Right kidney (tissue), 1 donor: ENCODE results near the gene ENAH.
"Not testable (repeated sequence)": the region's sequence is repeated elsewhere in the genome, so short reads cannot be mapped to it uniquely, and the experiment has no call there.

Experiments used
- DNase-seq: peaks from one replicate; pipeline ENCODE4 v3.0.0-alpha.2; 2016

Gene ENAH

GRCh38 chr1:225677350-225678124 lies 24.6 kb upstream of the ENAH start:
- peak; percentile 74 for DNase-seq

- DNase-seq, result no peak
Observed at GRCh38 chr1:225674381-225674780, 21.5 kb upstream of the ENAH start.

DNA sequence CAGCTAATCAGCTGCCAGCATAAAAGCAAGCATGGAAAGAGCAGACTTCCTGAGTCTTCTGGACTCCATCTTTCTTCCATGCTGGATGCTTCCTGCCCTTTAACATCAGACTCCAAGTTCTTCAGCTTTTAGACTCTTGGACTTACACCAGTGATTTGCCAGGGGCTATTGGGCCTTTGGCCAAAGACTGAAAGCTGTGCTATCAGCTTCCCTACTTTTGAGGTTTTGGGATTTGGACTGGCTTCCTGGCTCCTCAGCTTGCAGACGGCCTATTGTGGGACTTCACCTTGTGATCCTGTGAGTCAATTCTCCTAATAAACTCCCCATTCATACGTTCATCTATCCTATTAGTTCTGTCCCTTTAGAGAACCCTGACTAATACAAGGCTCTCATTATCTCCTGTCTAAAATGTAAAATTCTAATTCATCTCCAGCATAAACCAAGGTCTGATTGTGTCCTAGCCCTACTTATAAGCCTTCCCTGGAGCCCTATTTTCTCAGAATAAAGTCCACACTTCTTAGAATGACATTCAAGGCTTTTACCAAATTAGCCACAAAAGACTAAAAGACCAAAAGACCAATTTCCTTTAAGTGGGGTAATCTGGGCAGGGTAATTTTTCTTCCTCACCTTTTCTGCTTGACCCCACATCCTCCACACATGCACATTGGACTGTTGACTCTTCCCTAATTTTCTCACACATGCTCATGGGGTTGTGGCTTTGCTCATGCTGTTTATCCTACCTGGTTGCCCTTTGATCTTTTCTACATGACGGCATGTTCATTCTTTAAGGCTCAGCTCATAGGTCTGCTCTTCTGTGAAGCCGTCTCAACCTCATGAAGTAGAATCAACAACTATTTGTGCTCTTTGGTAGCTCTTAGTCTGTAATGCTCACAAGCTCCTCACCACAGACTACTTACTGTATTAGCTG lies 18.1 kb upstream of the ENAH start:
- DNase-seq, result no peak

- no peak for DNase-seq
Observed at GRCh38 chr1:225670356-225670755, 17.4 kb upstream of the ENAH start.

GRCh38 chr1:225668222-225668621 lies 15.3 kb upstream of the ENAH start:
- no peak for DNase-seq

GRCh38 chr1:225667362-225667761 lies 14.4 kb upstream of the ENAH start:
- DNase-seq, result no peak

GRCh38 chr1:225666495-225666894 lies 13.6 kb upstream of the ENAH start:
- DNase-seq, result no peak

DNA sequence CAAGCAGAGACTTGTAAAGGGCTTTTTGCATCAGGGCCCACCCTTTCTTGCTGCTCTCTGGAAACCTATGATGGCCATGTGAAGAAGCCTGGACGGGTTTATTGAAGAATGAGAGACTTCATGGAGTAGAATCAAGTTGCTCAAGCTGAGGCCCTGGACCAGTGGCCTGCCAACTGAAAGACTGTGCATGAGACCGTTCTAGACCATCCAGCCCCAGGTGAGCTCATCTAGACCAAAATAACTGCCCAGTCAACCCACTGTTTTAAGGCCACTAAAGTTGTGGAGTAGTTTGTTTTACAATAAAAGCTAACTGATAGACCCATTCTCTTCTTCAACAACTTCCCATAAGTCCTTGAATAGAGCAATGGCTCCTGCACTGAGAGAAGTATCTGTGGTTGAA lies 11.8 kb upstream of the ENAH start:
- no peak for DNase-seq

DNA sequence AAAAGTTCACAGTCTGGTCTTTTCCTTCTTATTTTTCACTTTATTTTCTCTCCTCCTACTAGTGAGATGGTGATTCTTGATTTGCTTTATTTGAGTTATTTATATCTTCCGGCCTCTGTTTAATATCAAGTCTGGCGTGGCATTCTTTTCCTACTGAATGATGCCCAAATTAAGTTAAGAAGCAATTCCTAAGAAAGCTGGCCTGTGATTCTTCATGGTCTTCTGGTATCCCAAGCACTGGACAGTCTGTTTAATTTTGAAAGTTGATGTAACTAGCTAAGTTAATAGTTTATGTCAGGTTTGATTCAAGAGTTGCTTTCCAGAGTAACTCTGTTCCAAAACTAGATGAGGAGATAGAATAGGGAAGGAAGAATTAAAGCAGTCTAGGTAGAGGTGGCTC lies 9.2 kb upstream of the ENAH start:
- DNase-seq, result no peak

DNA sequence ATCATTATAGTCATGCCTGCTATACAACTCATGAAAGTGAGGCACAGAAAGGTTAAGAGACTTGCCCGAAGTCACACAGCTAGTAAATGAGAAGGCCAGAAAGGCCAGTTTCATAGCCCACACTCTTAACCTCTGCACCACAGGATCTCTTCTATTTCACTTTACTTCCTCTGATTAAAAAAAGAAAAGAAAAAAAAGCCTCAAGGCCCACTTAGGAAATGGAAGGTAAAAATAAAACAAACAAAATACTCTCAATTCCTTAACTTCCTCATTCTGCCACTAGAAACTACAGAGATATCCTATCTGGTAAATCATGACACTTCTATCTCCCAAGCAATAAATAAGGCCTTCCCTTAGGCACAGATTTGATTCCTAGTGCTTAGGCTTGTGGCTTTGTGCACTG lies 7.6 kb upstream of the ENAH start:
- no peak for DNase-seq

DNA sequence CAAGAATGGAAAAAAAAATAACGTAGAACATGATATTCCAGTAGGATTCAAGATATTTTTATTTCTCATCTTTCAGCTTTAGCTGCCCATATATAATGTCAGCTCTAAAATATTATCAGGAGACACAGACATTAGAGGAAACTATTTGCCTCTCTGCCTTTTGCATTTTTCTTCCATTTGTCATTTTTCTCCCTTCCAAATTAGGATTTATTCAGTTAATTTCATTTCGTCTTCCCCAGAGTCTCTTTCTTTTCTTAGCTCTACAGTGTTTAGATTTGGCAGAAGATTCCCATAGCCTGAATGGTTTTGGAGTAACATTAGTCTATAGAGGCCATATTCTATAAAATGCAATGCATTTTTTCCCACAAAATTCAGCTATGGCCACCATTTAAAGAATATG lies 5.1 kb upstream of the ENAH start:
- no peak for DNase-seq

GRCh38 chr1:225657462-225657989 lies 4.6 kb upstream of the ENAH start:
- no peak for DNase-seq

DNA sequence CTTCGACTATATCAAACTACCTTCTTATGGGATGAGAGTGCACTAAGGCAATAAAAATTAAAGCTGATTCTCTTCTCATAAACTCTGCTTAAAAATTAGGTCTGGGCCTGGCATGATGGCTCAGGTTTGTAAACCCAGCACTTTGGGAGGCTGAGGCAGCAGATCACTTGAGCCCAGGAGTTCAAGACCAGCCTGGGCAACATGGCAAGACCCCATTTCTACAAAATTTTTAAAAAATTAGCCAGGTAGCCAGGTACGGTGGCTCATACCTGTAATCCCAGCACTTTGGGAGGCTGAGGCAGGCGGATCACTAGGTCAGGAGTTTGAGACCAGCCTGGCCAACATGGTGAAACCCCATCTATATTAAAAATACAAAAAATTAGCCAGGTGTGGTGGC lies 3.3 kb upstream of the ENAH start:
- DNase-seq, result not testable (repeated sequence)

- no peak for DNase-seq
Observed at GRCh38 chr1:225655509-225656258, 2.8 kb upstream of the ENAH start.

DNA sequence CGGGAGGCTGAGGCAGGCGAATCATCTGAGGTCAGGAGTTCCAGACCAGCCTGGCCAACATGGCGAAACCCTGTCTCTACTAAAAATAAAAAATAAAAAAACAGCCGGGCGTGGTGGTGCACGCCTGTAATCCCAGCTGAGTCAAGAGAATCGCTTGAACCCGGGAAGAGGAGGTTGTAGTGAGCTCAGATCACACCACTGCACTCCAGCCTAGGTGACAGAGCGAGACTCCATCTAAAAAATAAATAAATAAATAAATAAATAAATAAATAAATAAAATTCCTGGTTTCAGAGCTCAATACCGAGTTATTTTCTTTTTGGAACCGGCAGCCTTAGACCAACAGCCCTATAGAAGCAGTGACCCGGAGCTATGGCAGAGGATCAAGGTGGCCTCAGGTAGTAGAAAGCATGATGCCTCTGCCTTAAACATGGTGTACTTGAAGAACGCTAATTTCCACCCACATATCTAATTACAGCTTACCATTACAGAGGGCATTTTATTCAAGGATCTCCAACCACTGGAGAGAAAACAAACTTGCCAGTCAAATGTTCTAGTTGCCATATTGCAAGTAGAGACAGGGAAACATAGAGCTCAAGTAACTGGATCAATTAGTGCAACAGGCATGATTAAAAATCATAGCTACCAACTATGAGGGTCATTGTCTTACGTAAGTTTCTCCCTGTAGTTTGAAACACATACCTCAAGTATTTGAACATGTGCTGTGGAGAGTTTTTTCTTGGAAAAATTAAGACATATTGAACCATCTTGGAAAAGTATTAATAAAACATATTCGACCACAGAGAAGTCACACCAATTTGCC lies 2.0 kb upstream of the ENAH start:
- DNase-seq, result no peak

DNA sequence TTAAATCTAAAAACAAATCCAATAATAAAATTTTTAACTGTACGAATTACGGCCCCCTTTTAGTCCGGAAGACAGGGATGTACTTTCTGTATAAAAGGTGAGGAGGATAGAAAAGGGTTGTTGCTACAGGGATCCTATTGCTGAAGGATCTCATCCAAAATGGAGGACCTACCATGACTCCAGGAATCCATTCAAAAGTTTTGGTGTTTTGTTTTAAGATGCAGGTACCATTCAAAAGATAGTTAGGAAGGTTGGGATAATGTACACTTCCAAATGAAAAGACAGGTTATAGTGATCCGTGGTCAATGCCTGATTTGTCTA lies 1.3 kb upstream of the ENAH start:
- DNase-seq, result no peak

- peak; percentile 95 for DNase-seq
Observed at GRCh38 chr1:225653463-225654276, 747 bp upstream of the ENAH start.

DNA sequence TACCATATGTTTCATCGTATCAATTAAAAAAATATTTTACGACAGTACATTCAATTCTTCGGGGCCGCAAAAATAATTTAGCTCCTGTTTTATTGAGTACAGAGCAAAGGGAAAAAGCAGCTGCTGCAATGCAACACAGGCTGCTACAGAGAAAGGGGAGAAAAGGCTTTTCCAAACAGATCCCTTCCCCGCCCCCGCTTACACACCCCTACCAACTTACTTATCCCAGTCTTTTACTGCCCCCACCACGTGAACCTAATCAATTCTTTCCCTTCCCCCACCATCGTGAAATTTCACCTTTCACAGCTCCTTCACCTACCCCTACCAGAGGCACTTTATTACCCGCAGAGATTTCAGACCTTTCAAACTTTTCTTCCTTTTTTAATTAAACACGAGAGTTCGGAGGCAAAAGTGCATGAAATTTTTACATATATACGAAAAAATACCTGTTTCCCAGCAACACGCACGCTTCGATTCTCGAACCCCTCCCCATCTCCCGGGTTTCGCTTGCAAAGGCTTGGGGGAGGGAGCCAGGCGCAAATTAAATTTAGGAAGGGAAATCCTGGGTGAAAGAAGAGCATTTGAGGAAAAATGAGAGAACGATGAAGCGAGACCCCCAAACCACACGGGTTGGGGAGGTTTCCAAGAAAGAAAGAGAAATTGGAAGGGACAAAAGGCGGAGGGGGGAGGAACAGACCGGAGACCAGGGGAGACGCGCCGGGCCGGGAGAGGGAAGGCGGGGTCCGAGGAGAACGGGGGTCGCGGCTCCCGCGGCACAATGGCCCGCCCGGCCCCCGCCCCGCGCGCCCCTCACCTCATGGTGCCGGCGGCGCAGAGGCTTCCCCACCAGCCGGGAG lies 823 bp downstream of the ENAH start:
- peak; percentile 63 for DNase-seq

GRCh38 chr1:225651376-225651871 lies 1.5 kb downstream of the ENAH start:
- DNase-seq, result no peak

GRCh38 chr1:225650179-225650578 lies 2.7 kb downstream of the ENAH start:
- DNase-seq, result no peak
